ENCODE measurements around the gene GPC6.

GPC6 gene

GRCh38 chr13:93527748-93528297, 301.2 kb downstream of the GPC6 start:
- in situ Hi-C loops (cut with MboI; ENCODE audit: low sequenced_read_pairs): no loop called here
- Histone ChIP-seq H3K36me3 (replicated peaks) (no peaks in the 10 kb centered on the region), H3K4me1 (peaks cover 15% of the 10 kb centered on the region), H3K4me3 (no peak overlapping the region), H3K27me3 (ENCODE audit: low read depth) (no peaks in the 10 kb centered on the region), H3K9me3 (no peaks in the 10 kb centered on the region)
- DNase-seq (ENCODE audit: low spot score in 2 of 2): no peak

DNA sequence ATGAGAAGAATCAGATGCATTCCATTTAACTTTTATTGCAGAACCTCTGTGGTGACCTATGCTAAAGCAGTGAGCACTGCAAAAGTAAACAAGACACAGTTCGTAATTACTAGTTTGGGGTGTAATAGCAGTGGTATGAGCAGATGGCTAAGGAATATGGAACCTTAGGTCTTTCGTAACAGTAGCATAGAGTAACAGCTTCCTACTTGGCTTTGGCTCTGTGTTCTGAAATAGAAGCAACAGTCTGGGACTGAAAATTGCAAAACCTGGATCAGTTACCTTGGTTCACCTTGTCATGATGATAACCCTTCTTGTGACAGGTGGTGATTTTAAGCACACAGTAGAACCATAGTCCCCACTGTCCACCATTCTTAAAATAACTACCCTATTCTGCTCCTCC, 303.4 kb downstream of the GPC6 start:
- Histone ChIP-seq H3K9me3 (no peaks in the 10 kb centered on the region), H3K27me3 (ENCODE audit: low read depth) (no peaks in the 10 kb centered on the region), H3K4me3 (no peak overlapping the region), H3K4me1 (peaks cover 7% of the 10 kb centered on the region), H3K36me3 (replicated peaks) (no peaks in the 10 kb centered on the region)
- in situ Hi-C loops (cut with MboI; ENCODE audit: low sequenced_read_pairs): no loop called here
- no peak for DNase-seq (ENCODE audit: low spot score in 2 of 2)

- H3K4me1 ChIP-seq: no peaks in the 10 kb centered on the region
- in situ Hi-C loops (cut with MboI; ENCODE audit: low sequenced_read_pairs): no loop called here
These were observed 307.6 kb downstream of the GPC6 start for GRCh38 chr13:93534181-93534700.

GRCh38 chr13:93535251-93535650, 308.6 kb downstream of the GPC6 start:
- H3K36me3 ChIP-seq (replicated peaks): no peaks in the 10 kb centered on the region
- H3K27me3 ChIP-seq (ENCODE audit: low read depth): no peaks in the 10 kb centered on the region
- H3K4me3 ChIP-seq: no peak overlapping the region
- in situ Hi-C loops (cut with MboI; ENCODE audit: low sequenced_read_pairs): no loop called here
- DNase-seq (ENCODE audit: low spot score in 2 of 2): no peak
- H3K4me1 ChIP-seq: no peaks in the 10 kb centered on the region
- H3K9me3 ChIP-seq: no peaks in the 10 kb centered on the region

More at GRCh38 chr13:93534181-93534700, 307.6 kb downstream of the GPC6 start:
- H3K27me3 ChIP-seq (ENCODE audit: low read depth): no peaks in the 10 kb centered on the region
- no peak for DNase-seq (ENCODE audit: low spot score in 2 of 2)
- H3K4me3 ChIP-seq: no peak overlapping the region
- no peaks in the 10 kb centered on the region for H3K9me3 ChIP-seq
- H3K36me3 ChIP-seq (replicated peaks): no peaks in the 10 kb centered on the region

DNA sequence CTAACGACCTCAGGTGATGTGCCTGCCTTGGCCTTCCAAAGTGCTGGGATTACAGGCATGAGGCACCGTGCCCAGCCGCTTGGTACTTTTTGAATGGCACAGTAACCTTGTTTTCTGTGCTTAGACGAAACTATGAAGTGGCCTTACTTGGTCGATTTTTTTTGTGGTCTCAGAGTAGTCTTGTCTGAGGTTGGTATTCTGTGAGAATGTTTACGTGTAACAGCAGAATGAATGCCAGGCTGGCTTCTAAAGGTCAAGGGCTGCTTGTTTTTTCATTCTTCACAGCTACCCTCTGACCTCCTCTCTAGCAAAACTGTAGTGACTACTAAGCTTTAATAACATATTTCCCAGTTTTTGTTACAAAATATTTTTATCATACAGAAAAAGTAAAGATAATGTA, 313.3 kb downstream of the GPC6 start:
- DNase-seq (ENCODE audit: low spot score in 2 of 2): no peak
- no peaks in the 10 kb centered on the region for H3K4me1 ChIP-seq

DNA sequence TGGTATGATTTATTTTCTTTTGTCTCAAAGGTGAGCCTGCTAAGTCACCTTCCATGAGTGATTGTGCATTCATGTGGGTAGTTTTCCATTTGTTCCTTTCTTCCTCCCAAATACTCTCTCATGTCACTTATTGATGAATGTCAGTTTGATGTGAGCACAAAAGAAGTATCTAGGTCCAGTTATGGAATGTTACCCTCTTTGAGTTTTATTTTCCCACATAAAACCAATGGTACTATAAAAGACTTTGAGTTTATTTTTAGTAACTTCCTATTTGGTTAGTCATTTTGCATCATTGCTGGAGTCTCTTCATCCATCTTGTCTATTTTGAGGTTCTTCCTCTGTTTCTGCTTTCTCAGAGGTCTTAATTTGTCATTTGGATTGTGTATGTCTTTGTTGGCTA, 321.3 kb downstream of the GPC6 start:
- H3K36me3 ChIP-seq (replicated peaks): no peaks in the 10 kb centered on the region
- no peaks in the 10 kb centered on the region for H3K27me3 ChIP-seq (ENCODE audit: low read depth)
- no peak overlapping the region for H3K4me3 ChIP-seq
- H3K9me3 ChIP-seq: no peaks in the 10 kb centered on the region
- in situ Hi-C loops (cut with MboI; ENCODE audit: low sequenced_read_pairs): no loop called here
- no peak for DNase-seq (ENCODE audit: low spot score in 2 of 2)
- no peaks in the 10 kb centered on the region for H3K4me1 ChIP-seq

More for the DNA sequence above, 313.3 kb downstream of the GPC6 start:
- Histone ChIP-seq H3K36me3 (replicated peaks) (no peaks in the 10 kb centered on the region), H3K9me3 (no peaks in the 10 kb centered on the region), H3K27me3 (ENCODE audit: low read depth) (no peaks in the 10 kb centered on the region), H3K4me3 (no peak overlapping the region)
- in situ Hi-C loops (cut with MboI; ENCODE audit: low sequenced_read_pairs): no loop called here

- in situ Hi-C loops (cut with MboI; ENCODE audit: low sequenced_read_pairs): no loop called here
- no peak for DNase-seq (ENCODE audit: low spot score in 2 of 2)
- Histone ChIP-seq H3K27me3 (ENCODE audit: low read depth) (no peaks in the 10 kb centered on the region), H3K9me3 (no peaks in the 10 kb centered on the region), H3K4me1 (no peaks in the 10 kb centered on the region), H3K36me3 (replicated peaks) (no peaks in the 10 kb centered on the region), H3K4me3 (no peak overlapping the region)
These were observed 322.9 kb downstream of the GPC6 start for GRCh38 chr13:93549326-93550005.

GRCh38 chr13:93550236-93550635, 323.6 kb downstream of the GPC6 start:
- no peaks in the 10 kb centered on the region for H3K27me3 ChIP-seq (ENCODE audit: low read depth)
- H3K9me3 ChIP-seq: no peaks in the 10 kb centered on the region
- in situ Hi-C loops (cut with MboI; ENCODE audit: low sequenced_read_pairs): no loop called here
- H3K4me1 ChIP-seq: no peaks in the 10 kb centered on the region
- H3K36me3 ChIP-seq (replicated peaks): no peaks in the 10 kb centered on the region
- DNase-seq (ENCODE audit: low spot score in 2 of 2): no peak
- H3K4me3 ChIP-seq: no peak overlapping the region

DNA sequence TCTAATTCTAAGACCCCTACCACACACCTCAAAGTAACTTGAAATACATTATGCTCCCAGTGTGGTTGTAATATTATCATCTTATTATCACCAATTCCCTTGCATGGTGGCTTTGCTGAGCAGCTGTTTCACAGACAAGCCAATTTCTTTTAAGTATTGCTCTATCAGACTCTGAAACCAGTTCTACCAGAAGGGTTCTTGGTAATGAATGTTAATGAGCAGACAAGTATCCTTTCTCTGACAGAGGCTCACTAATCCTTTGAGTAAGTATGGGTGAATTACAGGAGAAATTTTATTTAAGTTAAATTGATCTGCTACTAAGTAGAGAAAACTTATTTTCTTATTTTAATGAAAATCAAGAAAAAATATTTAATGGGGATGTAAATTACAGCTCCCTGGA, 326.0 kb downstream of the GPC6 start:
- DNase-seq (ENCODE audit: low spot score in 2 of 2): no peak
- H3K4me1 ChIP-seq: no peaks in the 10 kb centered on the region
- H3K36me3 ChIP-seq (replicated peaks): no peaks in the 10 kb centered on the region; the same call in 1 of the 2 replicates
- no peak overlapping the region for H3K4me3 ChIP-seq
- in situ Hi-C loops (cut with MboI; ENCODE audit: low sequenced_read_pairs): no loop called here
- H3K27me3 ChIP-seq (ENCODE audit: low read depth): no peaks in the 10 kb centered on the region
- no peaks in the 10 kb centered on the region for H3K9me3 ChIP-seq

DNA sequence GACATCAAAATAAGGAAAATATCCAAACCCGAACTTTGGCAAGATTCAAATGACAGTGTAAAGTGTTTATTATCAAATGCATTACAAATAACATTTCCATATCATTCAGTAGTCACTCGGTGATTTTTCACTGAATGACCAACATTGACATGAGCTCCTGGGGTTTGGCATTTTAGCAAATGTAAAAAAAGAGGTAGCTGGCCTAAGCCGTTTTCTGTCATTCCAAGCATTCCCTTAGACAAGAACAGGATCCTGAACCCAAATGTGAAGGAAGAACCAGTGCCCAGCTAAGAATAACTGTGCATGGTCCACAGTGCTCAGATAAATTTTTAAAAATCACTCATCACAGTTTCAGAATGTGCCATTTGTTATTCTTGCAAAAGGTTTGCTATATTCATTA, 327.9 kb downstream of the GPC6 start:
- H3K27me3 ChIP-seq (ENCODE audit: low read depth): no peaks in the 10 kb centered on the region
- DNase-seq (ENCODE audit: low spot score in 2 of 2): no peak
- no peak overlapping the region for H3K4me3 ChIP-seq
- H3K36me3 ChIP-seq (replicated peaks): no peaks in the 10 kb centered on the region; the same call in 1 of the 2 replicates
- in situ Hi-C loops (cut with MboI; ENCODE audit: low sequenced_read_pairs): no loop called here
- no peaks in the 10 kb centered on the region for H3K9me3 ChIP-seq
- H3K4me1 ChIP-seq: no peaks in the 10 kb centered on the region

- DNase-seq (ENCODE audit: low spot score in 2 of 2): no peak
- H3K27me3 ChIP-seq (ENCODE audit: low read depth): no peaks in the 10 kb centered on the region; the same call in 1 of the 2 replicates
- no peaks in the 10 kb centered on the region; the same call in 1 of the 2 replicates for H3K4me1 ChIP-seq
- in situ Hi-C loops (cut with MboI; ENCODE audit: low sequenced_read_pairs): no loop called here
- H3K36me3 ChIP-seq (replicated peaks): no peaks in the 10 kb centered on the region; the same call in 1 of the 2 replicates
- no peaks in the 10 kb centered on the region for H3K9me3 ChIP-seq
- no peak overlapping the region for H3K4me3 ChIP-seq
These were observed 332.0 kb downstream of the GPC6 start for GRCh38 chr13:93558637-93559036.

DNA sequence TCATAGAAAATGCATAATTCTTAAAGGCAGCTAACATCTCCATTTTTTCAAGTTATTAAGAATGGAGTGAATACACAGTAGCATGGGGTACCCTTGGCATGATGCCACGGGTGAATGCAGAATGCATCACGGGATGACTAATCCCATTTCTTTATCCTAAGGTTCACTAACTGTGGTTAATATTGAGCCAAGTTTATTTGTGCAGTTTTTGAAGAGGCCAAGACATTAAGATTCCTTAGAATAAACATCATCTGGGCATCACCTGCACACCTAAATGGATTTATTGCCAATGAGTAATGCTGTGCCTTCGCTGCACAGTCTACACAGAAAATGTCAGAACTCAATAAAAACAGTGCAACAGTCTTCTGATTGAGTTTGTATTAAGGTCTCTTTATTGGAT, 333.1 kb downstream of the GPC6 start:
- H3K36me3 ChIP-seq (replicated peaks): no peaks in the 10 kb centered on the region; the same call in 1 of the 2 replicates
- no peak for DNase-seq (ENCODE audit: low spot score in 2 of 2)
- no peaks in the 10 kb centered on the region; the same call in 1 of the 2 replicates for H3K27me3 ChIP-seq (ENCODE audit: low read depth)
- in situ Hi-C loops (cut with MboI; ENCODE audit: low sequenced_read_pairs): no loop called here
- no peak overlapping the region for H3K4me3 ChIP-seq
- no peaks in the 10 kb centered on the region; the same call in 1 of the 2 replicates for H3K4me1 ChIP-seq
- no peaks in the 10 kb centered on the region for H3K9me3 ChIP-seq

- Histone ChIP-seq H3K27me3 (ENCODE audit: low read depth) (no peaks in the 10 kb centered on the region; the same call in 1 of the 2 replicates), H3K36me3 (replicated peaks) (no peaks in the 10 kb centered on the region; the same call in 1 of the 2 replicates), H3K9me3 (no peaks in the 10 kb centered on the region), H3K4me3 (no peak overlapping the region), H3K4me1 (no peaks in the 10 kb centered on the region; the same call in 1 of the 2 replicates)
- DNase-seq (ENCODE audit: low spot score in 2 of 2): no peak
- in situ Hi-C loops (cut with MboI; ENCODE audit: low sequenced_read_pairs): no loop called here
These were observed 335.1 kb downstream of the GPC6 start for GRCh38 chr13:93561576-93562225.

- in situ Hi-C loops (cut with MboI; ENCODE audit: low sequenced_read_pairs): no loop called here
- H3K4me3 ChIP-seq: no peak overlapping the region
- H3K4me1 ChIP-seq: no peaks in the 10 kb centered on the region; the same call in 1 of the 2 replicates
- H3K9me3 ChIP-seq: no peaks in the 10 kb centered on the region
- no peak for DNase-seq (ENCODE audit: low spot score in 2 of 2)
- H3K27me3 ChIP-seq (ENCODE audit: low read depth): no peaks in the 10 kb centered on the region; the same call in 1 of the 2 replicates
- no peaks in the 10 kb centered on the region for H3K36me3 ChIP-seq (replicated peaks)
These were observed 336.1 kb downstream of the GPC6 start for GRCh38 chr13:93562676-93563075.

Data from HAP-1 (cell line).